ENCODE results near the gene PCNX3.

GRCh38 chr11:65599216-65599954 is 16.2 kb upstream of the PCNX3 start:
- TF ChIP-seq CTCF (optimal IDR thresholded peaks at IDR 0.05 in 1 of 3, IDR thresholded peaks at IDR 0.05 in 1 of 3, conservative IDR thresholded peaks at IDR 0.05 in 1 of 3; ENCODE audit: extremely low read depth in 1 of 3, insufficient read depth in 2 of 3, low read length in 3 of 3) (no peak), EZH2 (IDR thresholded peaks at IDR 0.05; ENCODE audit: low read length) (no peak)
